ENCODE data around the gene GMDS. TPM values are rescaled to one million over a fixed set of nuclear protein-coding genes. Genes with fewer than 3 reads are reported as not detected.

GMDS gene
- total RNA-seq, 1 donor from 2014 or later = 30.1 TPM

- H3K4me3 Mint-ChIP-seq = no peak overlapping the region
- ATAC-seq (ENCODE audit: low read depth) = no peak
- no peak for DNase-seq
- no peak overlapping the region for H3K27ac Mint-ChIP-seq
- H3K27me3 Mint-ChIP-seq = peaks cover 47% of the 10 kb centered on the region
- POLR2A ChIA-PET = interaction anchor here (0.5 kb wide), 1 partner anchor 629 kb away, joined by 12 read pairs; no protein-coding TSS in a partner anchor
- peaks cover 1% of the 10 kb centered on the region for H3K36me3 Mint-ChIP-seq (ENCODE audit: low read depth)
- CTCF ChIA-PET = interaction anchor here (1.1 to 4.5 kb wide), 2 partner anchors 476 to 726 kb away, joined by 3 to 12 read pairs; no protein-coding TSS in a partner anchor
- H3K9me3 Mint-ChIP-seq = no peaks in the 10 kb centered on the region
- H3K4me1 Mint-ChIP-seq = peaks cover 14% of the 10 kb centered on the region
- TF ChIP-seq CTCF (IDR thresholded peaks at IDR 0.05) = no peak
- intact Hi-C loops (cut with micrococcal nuclease) = loop anchor here (5.0 to 10.0 kb wide), 4 partner anchors 39 to 1607 kb away; no protein-coding TSS in a partner anchor
These were observed 617.4 kb downstream of the GMDS start for GRCh38 chr6:1627827-1628560.

- Mint-ChIP-seq H3K27ac (no peak overlapping the region), H3K4me1 (peaks cover 14% of the 10 kb centered on the region), H3K4me3 (peak overlapping the region; percentile 12), H3K27me3 (peaks cover 63% of the 10 kb centered on the region), H3K36me3 (ENCODE audit: low read depth) (peaks cover 8% of the 10 kb centered on the region), H3K9me3 (no peaks in the 10 kb centered on the region)
- DNase-seq = no peak
- intact Hi-C loops (cut with micrococcal nuclease) = loop anchor here (5.0 to 10.0 kb wide), 4 partner anchors 41 to 1608 kb away; no protein-coding TSS in a partner anchor
- ATAC-seq (ENCODE audit: low read depth) = no peak
- no peak for TF ChIP-seq CTCF (IDR thresholded peaks at IDR 0.05)
- ChIA-PET POLR2A (interaction anchor here (0.9 to 3.4 kb wide), 2 partner anchors 10 to 11 kb away, joined by 3 to 12 read pairs; no protein-coding TSS in a partner anchor), CTCF (interaction anchor here (1.6 to 4.5 kb wide), 2 partner anchors 18 to 478 kb away, joined by 4 to 12 read pairs; no protein-coding TSS in a partner anchor)
These were observed 618.9 kb downstream of the GMDS start for GRCh38 chr6:1626481-1626880.

- Mint-ChIP-seq H3K36me3 (ENCODE audit: low read depth) (peaks cover 8% of the 10 kb centered on the region), H3K9me3 (no peaks in the 10 kb centered on the region), H3K4me1 (peaks cover 14% of the 10 kb centered on the region), H3K4me3 (peak overlapping the region; percentile 78), H3K27ac (no peak overlapping the region), H3K27me3 (peaks cover 66% of the 10 kb centered on the region)
- ATAC-seq (ENCODE audit: low read depth) (no peak), DNase-seq (no peak)
- intact Hi-C loops (cut with micrococcal nuclease) = loop anchor here (5.0 to 10.0 kb wide), 4 partner anchors 41 to 1609 kb away; no protein-coding TSS in a partner anchor
- no peak for TF ChIP-seq CTCF (IDR thresholded peaks at IDR 0.05)
- ChIA-PET POLR2A (interaction anchor here (3.4 kb wide), 1 partner anchor 11 kb away, joined by 12 read pairs; no protein-coding TSS in a partner anchor), CTCF (interaction anchor here (1.6 to 4.5 kb wide), 2 partner anchors 18 to 478 kb away, joined by 4 to 12 read pairs; no protein-coding TSS in a partner anchor)
These were observed 619.5 kb downstream of the GMDS start for GRCh38 chr6:1625794-1626435.

- DNase-seq = no peak
These were observed 620.3 kb downstream of the GMDS start for GRCh38 chr6:1624851-1625781.

More at GRCh38 chr6:1624851-1625781, 620.3 kb downstream of the GMDS start:
- Mint-ChIP-seq H3K4me3 (peak overlapping the region; percentile 78), H3K9me3 (no peaks in the 10 kb centered on the region), H3K27me3 (peaks cover 67% of the 10 kb centered on the region), H3K27ac (no peak overlapping the region), H3K36me3 (ENCODE audit: low read depth) (peaks cover 8% of the 10 kb centered on the region), H3K4me1 (peaks cover 17% of the 10 kb centered on the region)
- CTCF ChIA-PET = interaction anchor here (1.2 to 4.5 kb wide), 3 partner anchors 11 to 479 kb away, joined by 4 to 12 read pairs (median 4); no protein-coding TSS in a partner anchor
- peak; percentile 53 for ATAC-seq (ENCODE audit: low read depth)
- intact Hi-C loops (cut with micrococcal nuclease) = loop anchor here (1.0 to 10.0 kb wide), 5 partner anchors 13 to 1610 kb away; no protein-coding TSS in a partner anchor
- POLR2A ChIA-PET = interaction anchor here (0.7 to 3.4 kb wide), 3 partner anchors 10 to 1126 kb away, joined by 3 to 12 read pairs (median 11); partner anchors contain the start of gene MYLK4
- no peak for TF ChIP-seq CTCF (IDR thresholded peaks at IDR 0.05)
